Measurements from ENCODE around the gene SLC6A11.
A peak's percentile ranks its signal among the peaks of the same experiment; 100 is the strongest.

Gene SLC6A11

GRCh38 chr3:10882851-10883250 is 66.8 kb downstream of the SLC6A11 start:
- in situ Hi-C loops (cut with HindIII; ENCODE audit: low pct_ligation_motif_present, low sequenced_read_pairs): no loop called here
- Histone ChIP-seq H3K36me3 (replicated peaks) (no peaks in the 10 kb centered on the region), H3K27me3 (replicated peaks) (no peaks in the 10 kb centered on the region), H3K4me3 (ENCODE audit: low read depth, low read length) (no peak overlapping the region), H3K27ac (no peak overlapping the region)
- no peak for DNase-seq
- no peak for TF ChIP-seq CTCF (IDR thresholded peaks at IDR 0.05; ENCODE audit: low read depth, low read length, missing control alignments)

- peak; percentile 1 for DNase-seq
- peak; percentile 57 for TF ChIP-seq CTCF (IDR thresholded peaks at IDR 0.05; ENCODE audit: low read depth, low read length, missing control alignments)
- Histone ChIP-seq H3K27me3 (replicated peaks) (no peaks in the 10 kb centered on the region), H3K36me3 (replicated peaks) (no peaks in the 10 kb centered on the region), H3K27ac (no peak overlapping the region), H3K4me3 (ENCODE audit: low read depth, low read length) (no peak overlapping the region)
- in situ Hi-C loops (cut with HindIII; ENCODE audit: low pct_ligation_motif_present, low sequenced_read_pairs): no loop called here
Measured at GRCh38 chr3:10883478-10884234, 67.6 kb downstream of the SLC6A11 start.

GRCh38 chr3:10887015-10887414 is 71.0 kb downstream of the SLC6A11 start:
- no peak overlapping the region for H3K27ac ChIP-seq
- in situ Hi-C loops (cut with HindIII; ENCODE audit: low pct_ligation_motif_present, low sequenced_read_pairs): no loop called here
- no peak overlapping the region for H3K4me3 ChIP-seq (ENCODE audit: low read depth, low read length)
- no peaks in the 10 kb centered on the region for H3K27me3 ChIP-seq (replicated peaks)
- no peaks in the 10 kb centered on the region for H3K36me3 ChIP-seq (replicated peaks)
- no peak for TF ChIP-seq CTCF (IDR thresholded peaks at IDR 0.05; ENCODE audit: low read depth, low read length, missing control alignments)
- DNase-seq: no peak

GRCh38 chr3:10888518-10889090 is 72.6 kb downstream of the SLC6A11 start:
- TF ChIP-seq CTCF (IDR thresholded peaks at IDR 0.05; ENCODE audit: low read depth, low read length, missing control alignments): no peak
- H3K27ac ChIP-seq: no peak overlapping the region

GRCh38 chr3:10889206-10889960 is 73.4 kb downstream of the SLC6A11 start:
- H3K4me3 ChIP-seq (ENCODE audit: low read depth, low read length): no peak overlapping the region
- no peak overlapping the region for H3K27ac ChIP-seq
- DNase-seq: no peak
- no peak for TF ChIP-seq CTCF (IDR thresholded peaks at IDR 0.05; ENCODE audit: low read depth, low read length, missing control alignments)
- no peaks in the 10 kb centered on the region for H3K27me3 ChIP-seq (replicated peaks)
- H3K36me3 ChIP-seq (replicated peaks): no peaks in the 10 kb centered on the region
- in situ Hi-C loops (cut with HindIII; ENCODE audit: low pct_ligation_motif_present, low sequenced_read_pairs): no loop called here

More at GRCh38 chr3:10888518-10889090, 72.6 kb downstream of the SLC6A11 start:
- no peak overlapping the region for H3K4me3 ChIP-seq (ENCODE audit: low read depth, low read length)
- DNase-seq: no peak
- in situ Hi-C loops (cut with HindIII; ENCODE audit: low pct_ligation_motif_present, low sequenced_read_pairs): no loop called here
- no peaks in the 10 kb centered on the region for H3K36me3 ChIP-seq (replicated peaks)
- no peaks in the 10 kb centered on the region for H3K27me3 ChIP-seq (replicated peaks)
